ENCODE results near the gene MMD2.

The MMD2 gene

DNA sequence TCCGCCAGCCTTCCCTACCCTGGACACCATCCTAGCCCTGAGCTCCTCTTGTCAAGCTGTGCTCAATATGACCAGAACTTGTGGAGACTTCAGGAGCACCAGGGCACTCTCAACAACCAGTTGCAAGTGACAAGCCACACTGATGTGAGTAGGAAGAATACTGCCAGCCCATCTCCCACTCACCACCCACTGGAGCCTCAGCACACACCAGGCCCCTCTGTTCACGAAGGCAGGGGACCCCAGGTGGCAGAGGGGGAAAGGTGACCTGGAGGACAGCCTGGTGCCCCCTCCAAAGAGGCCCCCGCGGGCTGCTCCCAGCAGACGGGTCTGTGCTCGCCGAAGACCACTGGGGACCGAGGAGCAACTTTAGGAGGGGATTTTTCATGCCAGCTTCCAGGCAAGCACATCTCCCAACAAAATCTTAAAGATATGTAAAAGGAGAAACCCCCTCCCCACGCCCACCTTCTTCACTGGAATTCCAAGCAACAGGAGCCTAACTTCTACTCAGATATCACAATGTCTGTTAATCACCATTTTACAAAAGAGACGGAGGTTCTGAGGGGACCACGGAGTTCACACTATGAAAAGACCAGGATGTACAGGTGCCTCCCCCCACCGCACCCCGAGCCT, 1.0 kb downstream of the MMD2 start:
- DNase-seq, result no peak

DNA sequence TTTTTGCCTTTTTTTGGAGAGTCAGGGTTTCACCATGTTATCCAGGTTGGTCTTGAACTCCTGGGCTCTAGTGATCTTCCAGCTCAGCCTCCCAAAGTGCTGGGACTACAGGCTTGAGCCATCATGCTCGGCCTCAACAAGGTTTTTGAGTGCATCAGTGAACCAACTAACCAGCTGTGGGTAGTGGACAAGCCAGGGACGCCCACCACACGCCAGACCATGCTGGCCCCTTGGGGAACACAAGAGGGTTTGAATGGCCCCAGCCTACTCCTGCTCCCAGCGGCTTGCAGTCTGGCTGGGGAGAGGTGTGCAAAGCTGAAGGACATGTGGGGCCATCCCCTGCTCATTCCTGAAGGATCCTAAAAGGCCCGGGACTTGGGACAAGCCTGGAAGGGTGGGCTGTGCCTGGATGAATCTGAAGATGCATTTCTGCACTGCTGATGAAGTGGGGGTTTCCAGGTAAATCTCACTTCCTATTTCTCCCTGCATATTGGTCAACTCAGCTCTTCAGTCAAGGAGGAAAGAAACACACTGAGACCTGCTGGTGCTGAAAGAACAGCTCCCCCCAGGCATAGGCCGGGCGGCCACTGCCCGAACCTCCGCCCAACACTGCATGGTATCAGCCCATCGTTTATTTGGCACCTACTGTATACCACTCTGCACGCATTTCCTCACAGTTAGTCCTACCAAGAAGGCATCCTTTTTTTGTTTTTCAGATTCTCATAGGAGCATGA, 6.9 kb downstream of the MMD2 start:
- no peak for DNase-seq

DNA sequence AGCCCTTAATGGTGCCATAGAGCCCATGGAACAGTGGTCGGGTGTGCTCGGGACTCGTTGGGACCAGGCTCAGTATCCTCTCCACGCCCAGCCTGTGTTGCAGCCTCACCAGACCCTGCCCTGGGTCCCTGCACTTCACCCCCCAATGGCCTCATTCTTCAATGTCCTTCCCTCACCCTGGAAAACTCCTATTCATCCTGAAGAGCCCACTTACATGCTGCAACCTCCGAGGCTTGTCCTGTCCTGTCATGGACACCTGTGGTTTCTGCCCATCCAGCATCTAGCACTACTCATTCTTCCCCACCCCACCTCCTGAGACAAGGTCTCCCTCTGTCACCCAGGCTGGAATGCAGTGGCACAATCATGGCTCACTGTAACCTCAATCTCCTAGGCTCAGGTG, 7.7 kb downstream of the MMD2 start:
- DNase-seq, result no peak

DNA sequence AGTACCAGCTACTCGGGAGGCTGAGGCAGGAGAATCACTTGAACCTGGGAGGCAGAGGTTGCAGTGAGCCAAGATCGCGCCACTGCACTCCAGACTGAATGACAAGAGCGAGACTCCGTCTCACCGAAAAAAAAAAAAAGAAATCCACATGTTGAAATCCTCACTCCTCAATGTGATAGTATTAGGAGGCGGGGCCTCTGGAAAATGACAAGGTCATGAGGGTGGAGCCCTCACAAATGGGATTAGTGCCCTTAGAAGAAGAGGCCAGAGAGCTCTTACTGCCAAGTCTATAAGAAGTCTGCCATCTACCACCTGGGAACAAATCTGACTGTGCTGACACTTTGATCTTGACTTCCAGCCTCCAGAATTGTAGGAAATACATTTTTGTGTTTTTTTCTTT, 10.6 kb downstream of the MMD2 start:
- no peak for DNase-seq

DNA sequence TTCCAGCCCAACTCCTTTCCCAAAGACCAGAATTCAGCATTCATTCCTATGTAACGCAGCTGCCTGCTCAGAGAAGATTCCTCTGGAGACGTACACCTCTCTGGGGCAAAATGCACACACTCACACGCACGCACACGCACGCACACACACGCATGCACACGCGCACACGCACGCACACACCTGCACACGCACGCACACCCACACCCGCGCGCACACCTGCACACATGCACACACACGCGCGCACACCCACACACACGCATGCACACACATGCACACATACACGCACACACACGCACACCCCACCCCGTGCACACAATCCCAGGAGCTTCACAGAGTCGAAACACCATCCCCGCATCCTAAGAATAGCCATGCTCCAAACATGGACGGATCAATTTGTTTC, 13.0 kb downstream of the MMD2 start:
- no peak for DNase-seq

DNA sequence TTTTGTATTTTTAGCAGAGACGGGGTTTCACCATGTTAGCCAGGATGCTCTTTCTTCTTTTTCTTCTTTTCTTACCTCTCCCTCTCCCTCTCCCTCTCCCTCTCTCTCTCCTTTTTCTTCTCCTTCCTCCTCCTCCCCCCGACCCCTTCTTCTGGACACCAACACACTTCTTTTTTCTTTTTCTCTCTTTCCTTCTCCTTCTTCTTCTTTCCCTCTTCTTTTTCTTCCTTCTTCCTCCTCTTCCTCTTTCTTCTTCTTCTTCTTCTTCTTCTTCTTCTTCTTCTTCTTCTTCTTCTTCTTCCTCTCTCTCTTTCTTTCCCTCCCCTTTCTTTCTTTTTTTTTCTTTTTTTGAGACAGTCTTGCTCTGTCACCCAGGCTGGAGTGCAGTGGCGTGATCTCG, 14.0 kb downstream of the MMD2 start:
- DNase-seq, result no peak

DNA sequence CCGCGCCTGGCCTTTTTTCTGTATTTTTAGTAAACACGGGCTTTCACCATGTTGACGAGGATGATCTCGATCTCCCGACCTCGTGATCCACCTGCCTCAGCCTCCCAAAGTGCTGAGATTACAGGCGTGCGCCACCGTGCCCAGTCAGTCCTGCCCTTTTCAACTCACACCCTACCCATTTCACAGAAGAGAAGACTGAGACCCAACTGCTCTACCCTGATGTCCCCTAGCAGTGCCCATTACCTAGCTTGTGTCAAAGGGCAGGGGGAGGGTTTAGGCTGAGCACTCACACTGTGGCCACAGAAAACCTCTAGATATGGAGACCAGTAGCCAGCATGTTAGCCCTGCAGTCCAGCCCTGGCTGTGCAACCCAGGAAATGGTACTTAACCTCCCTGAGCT, 15.7 kb downstream of the MMD2 start:
- DNase-seq, result no peak

DNA sequence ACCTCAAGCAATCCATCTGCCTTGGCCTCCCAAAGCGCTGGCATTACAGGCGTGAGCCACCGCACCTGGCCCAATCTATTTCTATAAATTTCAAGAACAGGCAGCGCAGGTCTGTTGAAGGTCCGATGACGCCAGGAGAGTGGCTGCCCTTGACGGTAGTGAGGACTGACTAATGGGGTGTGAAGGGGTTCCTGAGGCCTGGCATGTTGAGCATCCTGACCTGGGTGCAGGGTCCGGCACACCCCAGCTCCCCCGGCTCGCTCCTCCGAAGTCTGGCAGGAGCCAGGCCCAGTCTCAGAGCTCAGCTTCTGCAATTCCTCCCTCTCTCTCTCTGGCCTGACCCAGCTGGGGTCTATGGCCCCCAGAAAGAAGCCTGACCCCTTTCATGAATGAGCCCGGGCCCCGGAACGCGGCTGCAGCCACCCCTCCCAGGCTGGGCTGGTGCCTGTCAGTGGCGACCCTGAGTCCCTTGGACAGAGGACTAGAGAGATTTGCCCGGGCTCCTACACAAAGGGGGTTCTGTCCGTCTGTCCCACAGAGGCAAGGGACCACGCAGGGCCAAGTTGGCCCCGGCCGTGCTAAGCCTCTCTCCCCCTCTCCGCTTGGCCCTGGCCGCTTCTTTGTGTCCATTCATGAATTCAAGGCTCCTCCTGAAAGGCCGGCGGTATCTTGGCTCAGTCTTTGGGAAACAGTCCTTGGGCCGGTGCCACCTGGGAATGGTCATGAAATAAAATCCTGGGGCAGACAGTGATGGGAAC, 18.8 kb downstream of the MMD2 start:
- no peak for DNase-seq

DNA sequence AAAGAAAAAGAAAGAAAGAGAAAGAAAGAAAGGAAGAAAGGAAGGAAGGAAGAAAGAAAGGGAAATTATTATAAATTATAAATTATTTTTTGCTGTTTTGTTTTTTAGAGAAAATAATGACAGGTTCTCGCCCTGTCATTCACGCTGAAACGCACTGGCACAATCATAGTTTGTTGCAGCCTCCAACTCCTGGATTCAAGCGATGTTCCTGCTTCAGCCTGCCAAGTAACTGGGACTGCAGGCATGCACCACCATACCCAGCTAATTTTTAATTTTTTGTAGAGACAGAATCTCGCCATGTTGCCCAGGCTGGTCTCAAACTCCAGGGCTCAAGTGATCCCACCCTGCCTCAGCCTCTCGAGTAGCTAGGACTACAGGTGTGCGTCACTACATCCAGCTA, 21.6 kb downstream of the MMD2 start:
- no peak for DNase-seq

DNA sequence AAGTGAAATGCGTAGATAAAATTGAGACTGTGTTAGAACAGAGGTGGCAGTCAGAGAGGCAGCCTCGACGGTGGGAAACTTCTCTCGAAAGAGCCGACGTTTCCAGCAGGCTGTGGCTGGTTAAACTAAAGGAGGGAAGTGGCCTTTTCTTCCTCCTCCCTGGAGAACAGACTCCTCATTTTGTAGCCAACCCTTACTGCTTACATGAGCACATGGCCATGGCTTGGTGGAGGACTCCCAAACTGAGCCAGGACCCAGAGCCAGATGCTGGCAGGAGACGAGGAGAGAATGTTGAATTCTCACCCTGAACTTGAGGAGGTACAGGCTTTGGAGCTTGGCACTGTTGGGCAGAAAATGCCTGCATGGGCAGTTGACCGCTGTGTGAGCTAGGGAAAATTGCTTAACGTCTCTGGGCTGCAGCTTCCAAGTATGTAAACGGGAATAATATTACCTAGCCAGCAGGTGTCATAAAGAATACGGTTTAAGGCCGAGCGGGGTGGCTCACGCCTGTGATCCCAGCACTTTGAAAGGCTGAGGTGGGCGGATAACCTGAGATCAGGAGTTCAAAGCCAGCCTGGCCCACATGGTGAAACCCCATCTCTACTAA, 24.5 kb downstream of the MMD2 start:
- no peak for DNase-seq

DNA sequence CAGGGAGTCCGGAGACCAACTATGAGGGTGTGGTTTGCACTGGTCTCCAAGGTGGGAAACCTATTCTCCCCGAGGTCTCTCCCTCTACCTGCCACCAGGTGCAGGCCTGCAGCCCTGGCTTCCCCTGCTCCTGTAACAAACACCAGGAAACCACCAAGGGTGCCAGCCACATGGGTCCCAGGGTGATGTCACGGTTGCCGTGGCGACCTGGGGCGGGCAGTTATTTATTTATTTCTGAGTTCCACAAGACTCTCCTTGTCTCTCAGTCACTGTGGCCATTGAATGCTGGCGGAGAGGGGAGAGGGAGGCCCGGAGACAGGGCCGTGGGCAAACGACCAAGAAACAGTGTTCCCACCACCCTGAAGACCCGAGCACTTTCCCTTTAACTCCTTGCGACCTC, 27.0 kb downstream of the MMD2 start:
- no peak for DNase-seq

DNA sequence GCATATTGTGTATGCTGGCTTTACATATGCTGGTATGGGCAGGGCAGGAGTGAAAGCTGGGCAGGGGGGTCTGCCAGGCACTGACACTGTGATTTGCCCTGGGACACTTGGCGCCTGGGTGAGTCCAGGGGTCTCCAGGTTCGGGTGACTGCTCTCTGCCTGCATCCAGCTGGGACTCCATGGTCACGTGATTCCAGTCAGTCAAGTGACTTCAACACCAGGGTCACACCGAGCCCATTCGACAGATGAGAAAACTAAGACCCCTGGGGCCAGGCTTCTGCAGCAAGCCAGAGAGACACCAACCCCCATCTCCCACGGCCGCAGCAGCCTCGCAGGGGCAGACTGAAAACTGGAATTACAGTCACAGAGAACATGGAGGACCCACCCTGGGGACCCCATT, 30.0 kb downstream of the MMD2 start:
- no peak for DNase-seq

DNA sequence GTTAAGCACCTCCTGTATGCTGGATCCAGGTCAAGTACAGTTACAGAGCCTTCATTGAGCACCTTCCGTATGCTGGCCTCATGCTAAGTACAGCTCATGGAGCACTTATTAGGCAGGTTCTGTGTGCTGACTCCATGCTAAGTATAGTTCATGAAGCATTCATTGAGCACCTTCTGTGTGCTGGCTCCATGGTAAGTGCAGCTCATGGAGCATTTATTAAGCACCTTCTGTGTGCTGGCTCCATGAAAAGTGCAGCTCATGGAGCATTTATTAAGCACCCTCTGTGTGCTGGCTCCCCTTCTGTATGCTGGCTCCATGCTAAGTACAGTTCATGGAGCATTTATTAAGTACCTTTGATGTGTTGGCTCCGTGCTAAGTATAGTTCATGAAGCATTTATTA, 30.5 kb downstream of the MMD2 start:
- no peak for DNase-seq

DNA sequence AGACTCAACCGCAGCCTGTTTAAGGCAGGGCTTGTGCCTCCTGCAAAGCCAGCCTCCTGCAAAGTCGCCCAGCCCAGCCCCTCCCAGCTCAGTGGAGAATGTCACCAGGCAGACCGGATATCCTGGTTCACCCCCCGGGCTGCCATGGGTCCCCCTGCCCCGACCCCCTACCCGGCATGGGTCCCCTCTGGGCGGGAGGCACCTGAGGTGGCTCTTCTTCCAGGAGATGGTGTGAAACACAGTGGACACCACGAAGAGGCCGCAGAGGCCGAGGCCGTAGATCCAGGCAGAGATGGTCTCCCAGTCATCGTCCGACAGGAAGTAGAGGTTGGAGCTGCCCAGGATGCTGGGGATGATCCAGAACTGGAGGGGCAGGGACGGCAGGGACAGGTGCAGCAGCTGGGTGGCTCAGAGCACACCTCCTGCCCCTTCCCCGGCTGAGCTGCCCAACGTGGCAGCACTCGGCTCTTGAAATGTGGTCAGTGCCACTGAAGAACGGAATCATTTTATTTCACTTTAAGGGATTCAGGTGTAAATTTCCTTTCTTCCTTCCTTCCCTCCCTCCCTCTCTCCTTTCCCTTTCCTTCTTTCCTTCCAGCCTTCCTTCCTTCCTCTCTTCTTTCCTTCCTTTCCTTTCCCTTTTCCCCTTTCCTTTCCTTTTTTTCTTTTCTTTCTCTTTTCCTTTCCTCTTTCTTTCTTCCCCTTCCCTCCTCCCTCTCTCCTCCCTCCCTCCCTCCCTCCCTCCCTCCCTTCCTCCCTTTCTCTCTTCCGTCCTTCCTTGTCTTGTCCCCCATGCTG, 38.8 kb downstream of the MMD2 start:
- no peak for DNase-seq

DNA sequence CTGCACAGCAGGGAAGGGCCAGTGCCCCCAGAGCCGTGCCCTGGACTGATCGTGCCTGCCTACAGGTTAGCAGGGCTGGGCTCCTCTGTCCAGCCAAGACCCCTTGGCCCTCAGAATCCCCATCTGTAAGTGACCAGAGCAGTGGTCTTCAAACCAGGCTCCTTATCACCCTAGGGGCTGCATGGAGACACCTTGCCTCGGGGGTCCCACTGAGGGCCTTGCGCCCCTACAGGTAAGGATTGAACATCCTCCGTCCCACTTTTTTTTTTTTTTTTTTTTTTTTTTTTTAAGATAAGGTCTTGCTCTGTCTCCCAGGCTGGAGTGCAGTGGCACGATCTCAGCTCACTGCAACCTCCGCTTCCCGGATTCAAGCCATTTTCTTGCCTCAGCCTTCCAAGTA, 42.9 kb downstream of the MMD2 start:
- DNase-seq, result no peak

DNA sequence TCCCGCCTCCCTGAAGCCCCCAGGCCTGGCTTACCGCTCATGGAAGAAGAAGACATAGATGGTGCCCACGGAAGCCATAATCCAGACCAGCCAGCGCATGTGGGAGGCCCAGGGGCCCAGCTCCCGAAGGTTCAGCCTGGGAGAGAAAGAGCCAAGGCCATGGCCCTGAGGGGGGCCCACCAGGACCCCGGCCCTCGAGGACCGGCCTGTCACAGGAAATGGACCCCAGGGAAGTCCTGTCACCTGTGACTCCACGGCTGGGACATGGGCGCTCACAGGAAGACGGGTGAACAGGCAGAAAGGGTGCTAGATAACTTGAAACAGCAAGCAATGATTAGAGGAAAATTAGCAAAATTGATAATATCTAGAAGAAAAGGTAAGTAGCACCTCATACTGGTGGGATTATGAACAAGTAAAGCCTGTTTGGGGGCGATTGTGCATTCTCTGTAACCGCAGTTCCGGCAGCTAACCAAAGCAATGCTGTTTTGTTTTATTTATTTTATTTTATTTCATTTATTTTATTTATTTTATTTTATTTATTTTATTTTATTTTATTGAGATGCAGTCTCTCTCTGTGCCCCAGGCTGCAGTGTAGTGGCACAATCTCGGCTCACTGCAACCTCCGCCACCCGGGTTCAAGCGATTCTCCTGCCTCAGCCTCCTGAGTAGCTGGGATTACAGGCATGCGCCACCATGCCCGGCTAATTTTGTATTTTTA, 47.7 kb downstream of the MMD2 start:
- DNase-seq, result no peak

DNA sequence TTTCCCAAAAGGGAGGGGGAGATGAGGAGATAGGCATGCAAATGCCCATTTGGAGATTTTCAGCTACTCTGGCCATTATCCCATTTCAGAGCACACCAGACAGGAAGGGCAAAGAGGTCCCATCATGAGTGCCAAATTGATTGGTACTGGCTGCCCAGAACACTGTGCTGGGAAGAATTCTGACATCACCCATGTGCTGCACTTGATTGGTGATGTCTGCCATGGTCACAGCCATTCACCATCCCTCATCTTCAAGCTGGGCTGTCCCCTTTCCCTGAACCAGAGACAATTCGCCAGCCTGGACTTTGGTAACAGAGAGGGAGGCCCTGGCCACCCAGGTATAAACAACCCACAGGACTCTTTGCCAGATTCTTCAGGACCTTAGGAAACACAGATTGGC, 52.3 kb downstream of the MMD2 start:
- no peak for DNase-seq

DNA sequence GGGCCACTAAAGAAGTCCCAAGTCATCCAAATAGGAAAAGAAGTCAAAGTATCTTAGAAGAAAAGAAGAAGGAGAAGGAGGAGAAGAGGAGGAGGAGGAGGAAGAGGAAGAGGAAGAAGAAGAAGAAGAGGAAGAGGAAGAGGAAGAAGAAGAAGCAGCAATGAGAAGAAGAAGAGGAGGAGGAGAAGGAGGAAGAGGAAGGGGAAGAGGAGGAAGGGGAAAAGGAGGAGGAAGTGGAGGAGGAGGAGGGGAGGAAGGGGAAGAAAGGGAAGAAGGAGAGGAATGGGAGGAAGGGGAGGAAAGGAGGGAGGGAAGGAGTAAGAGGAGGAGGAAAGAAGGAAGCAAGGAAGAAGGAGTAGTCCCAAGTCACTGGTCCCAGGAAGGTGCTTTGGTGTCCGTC, 53.8 kb downstream of the MMD2 start:
- DNase-seq, result no peak

DNA sequence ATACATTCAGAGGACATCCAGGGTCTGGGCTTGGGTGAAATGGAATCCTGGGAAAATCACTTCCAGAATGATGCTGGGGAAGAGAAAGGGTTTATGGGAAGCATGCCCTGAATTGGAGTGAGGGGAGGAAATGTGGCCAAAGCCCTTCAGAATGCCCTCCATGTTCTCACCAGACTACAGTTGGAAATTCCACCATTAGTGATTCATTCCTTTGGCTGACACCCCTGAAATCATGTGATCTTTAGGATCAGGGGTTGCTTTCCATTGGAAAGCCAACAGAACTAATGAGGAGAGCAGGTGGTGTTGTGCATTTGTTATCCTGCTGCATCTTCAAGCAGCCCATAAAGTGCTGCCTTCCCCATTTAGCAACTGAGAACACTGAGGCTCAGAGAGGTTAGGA, 54.6 kb downstream of the MMD2 start:
- DNase-seq, result no peak

DNA sequence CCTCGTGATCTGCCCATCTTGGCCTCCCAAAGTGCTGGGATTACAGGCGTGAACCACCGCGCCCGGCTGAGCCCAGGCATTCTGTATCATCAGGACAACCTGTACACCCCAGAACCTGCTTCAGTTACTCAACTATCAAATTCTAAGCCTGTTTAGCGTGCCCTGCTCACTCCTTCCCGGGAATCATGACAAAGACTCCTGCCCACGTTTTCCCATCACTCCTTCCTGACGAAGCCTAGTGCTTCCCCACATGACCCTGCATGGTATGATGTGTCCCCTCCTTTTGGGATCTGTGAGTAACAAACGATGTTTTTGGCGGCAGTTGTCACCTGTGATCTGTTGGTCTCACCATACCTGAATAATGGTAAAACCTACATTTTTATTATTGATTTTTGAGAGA, 63.2 kb downstream of the MMD2 start:
- no peak for DNase-seq

DNA sequence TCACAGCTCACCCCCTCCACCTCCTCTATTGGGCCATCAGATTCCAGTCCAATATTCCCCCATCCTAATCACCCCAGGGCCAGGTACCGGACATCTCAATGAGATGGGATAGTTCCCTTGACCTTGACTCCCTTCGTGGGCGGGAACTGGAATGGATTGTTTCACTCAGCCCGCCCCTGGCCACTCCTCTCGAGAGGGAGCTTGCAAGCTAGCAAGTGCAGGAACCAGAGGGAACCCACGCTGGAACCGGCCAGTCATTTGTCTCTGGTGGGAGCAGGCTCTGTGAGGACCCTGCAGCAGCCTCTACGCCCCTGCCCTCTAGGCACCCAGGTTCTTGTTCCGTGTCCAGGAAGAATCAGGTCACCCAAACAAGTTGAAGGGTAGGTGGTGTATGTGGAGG, 64.5 kb downstream of the MMD2 start:
- DNase-seq, result no peak

DNA sequence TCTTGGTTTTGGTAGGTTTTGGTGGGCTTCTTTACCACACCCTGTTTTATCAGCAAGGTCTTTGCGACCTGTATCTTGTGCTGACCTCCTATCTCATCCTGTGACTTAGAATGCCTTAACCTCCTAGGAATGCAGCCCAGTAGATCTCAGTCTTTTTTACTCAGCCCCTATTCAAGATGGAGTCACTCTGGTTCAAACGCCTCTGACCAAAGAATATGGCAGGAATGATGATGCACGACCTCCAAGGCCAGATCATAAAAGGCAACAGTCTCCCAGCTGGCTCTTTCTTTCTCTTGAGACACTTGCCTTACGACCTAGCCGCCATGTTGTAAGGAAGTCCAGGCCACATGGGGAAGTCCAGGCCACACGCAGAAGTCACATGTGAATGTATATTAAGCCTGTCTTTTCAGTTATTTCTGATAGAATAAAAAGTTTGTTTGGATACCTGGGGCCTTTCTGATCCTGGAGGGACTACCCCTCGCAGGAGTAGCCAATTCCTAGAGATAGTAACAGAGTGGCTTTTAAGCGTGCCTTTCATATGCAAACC, 65.0 kb downstream of the MMD2 start:
- DNase-seq, result no peak
